Uterus (tissue), 4 donors: ENCODE data around the gene ALKBH6. TPM values are rescaled to one million over a fixed set of nuclear protein-coding genes. Genes with fewer than 3 reads are reported as not detected.
"Not testable (repeated sequence)": the region's sequence is repeated elsewhere in the genome, so short reads cannot be mapped to it uniquely, and the experiment has no call there.

Source experiments
- DNase-seq, 2 donors: peaks; one replicate each; pipeline ENCODE4 v3.0.0-alpha.2; 2019 to 2020
- H3K27ac ChIP-seq, 2 donors: fragments of 200-600 bp; sonication (generic); 1 replicate in 1 of 2; 2 replicates in 1 of 2; pipeline ENCODE4 v1.5.1; 2016 to 2018
- H3K27me3 ChIP-seq, 2 donors: fragments of 200-600 bp; sonication (generic); one replicate each; pipeline ENCODE4 v1.5.1; 2018 to 2019; ENCODE audit warnings: control low read depth in 1 of 2
- H3K36me3 ChIP-seq, 2 donors: fragments of 200-600 bp; sonication (generic); one replicate each; pipeline ENCODE4 v1.5.1; 2019; ENCODE audit warnings: control low read depth in 1 of 2
- H3K4me1 ChIP-seq, 2 donors: fragments of 200-600 bp; sonication (generic); one replicate each; pipeline ENCODE4 v1.5.1; 2018 to 2019; ENCODE audit warnings: control low read depth in 1 of 2
- H3K4me3 ChIP-seq, 2 donors: fragments of 200-600 bp; sonication (generic); 1 replicate in 1 of 2; 2 replicates in 1 of 2; pipeline ENCODE4 v1.5.1; 2018 to 2019; ENCODE audit warnings: mild to moderate bottlenecking in 1 of 2
- H3K9me3 ChIP-seq, 2 donors: fragments of 200-600 bp; sonication (generic); one replicate each; pipeline ENCODE4 v1.5.1; 2019; ENCODE audit warnings: control low read depth in 1 of 2
- CTCF ChIP-seq, 4 experiments: fragments of 200-600 bp in 2 of 4; fragments of 450-650 bp in 2 of 4; sonication (generic) in 2 of 4; IDR thresholded peaks; one replicate each; pipeline ENCODE4 v1.5.1; 2016 to 2019; ENCODE audit warnings: antibody characterized with exemption in 4 of 4, mild to moderate bottlenecking in 2 of 4, moderate library complexity in 1 of 4
- POLR2A ChIP-seq, 2 donors: fragments of 450-650 bp; IDR thresholded peaks; one replicate each; pipeline ENCODE4 v1.6.1; 2016; ENCODE audit warnings: antibody characterized with exemption in 2 of 2, mild to moderate bottlenecking in 1 of 2, moderate library complexity in 1 of 2
- intact Hi-C: fragments of 100-400 bp; cut with DNase I; formaldehyde crosslinking; loops from one replicate; pipeline ENCODE4 v1.15.1; 2023; ENCODE audit warnings: low total_unique reads
- total RNA-seq, 4 donors: library from RNA; depleted of rRNA in 3 of 4; stranded (reverse); fragments of >200 nt in 3 of 4; gene quantifications; one replicate each; pipeline versions ENCODE4 v1.1.0 to v1.2.4, GENCODE V29; 2014 to 2023
- donor health status: DM: yes; HTN: yes; CAD: no.

The ALKBH6 gene
- total RNA-seq, 4 donors from 2014 or later, result 10.0 to 18.5 (median 17.0) TPM

- intact Hi-C loops, result no loop called here
- no peaks in the 10 kb centered on the region for H3K36me3 ChIP-seq
- H3K9me3 ChIP-seq, result no peaks in the 10 kb centered on the region
- H3K4me1 ChIP-seq, result no peaks in the 10 kb centered on the region
- no peak for TF ChIP-seq POLR2A (IDR thresholded peaks at IDR 0.05)
- no peak for TF ChIP-seq CTCF (IDR thresholded peaks at IDR 0.05)
- peak; percentile 37 to 63 for DNase-seq
- H3K27me3 ChIP-seq, result no peaks in the 10 kb centered on the region
- peak overlapping the region; percentile 61 to 66 for H3K27ac ChIP-seq
- H3K4me3 ChIP-seq, result no peak overlapping the region
These were observed 27.8 kb upstream of the ALKBH6 start for GRCh38 chr19:36041831-36042230.

- not testable (repeated sequence) for H3K9me3 ChIP-seq
- H3K27ac ChIP-seq, result peak overlapping the region; percentile 61 to 66
These were observed 27.1 kb upstream of the ALKBH6 start for GRCh38 chr19:36041092-36041491.

GRCh38 chr19:36040495-36040894, 26.5 kb upstream of the ALKBH6 start:
- Histone ChIP-seq H3K4me1 (no peaks in the 10 kb centered on the region), H3K9me3 (no peaks in the 10 kb centered on the region), H3K27me3 (no peaks in the 10 kb centered on the region), H3K27ac (peak overlapping the region in 1 of 2 donors; percentile 61), H3K4me3 (no peak overlapping the region), H3K36me3 (no peaks in the 10 kb centered on the region)
- TF ChIP-seq CTCF (IDR thresholded peaks at IDR 0.05) (no peak), POLR2A (IDR thresholded peaks at IDR 0.05) (no peak)
- intact Hi-C loops, result no loop called here
- DNase-seq, result no peak

More at GRCh38 chr19:36041092-36041491, 27.1 kb upstream of the ALKBH6 start:
- H3K4me1 ChIP-seq, H3K36me3 ChIP-seq, intact Hi-C loops, H3K27me3 ChIP-seq, DNase-seq, H3K4me3 ChIP-seq: not testable (repeated sequence)

- no peaks in the 10 kb centered on the region for H3K9me3 ChIP-seq
- DNase-seq, result peak; percentile 81 to 87
- peak within 1 kb of the TSS; percentile 84 to 89 for H3K27ac ChIP-seq
- TF ChIP-seq POLR2A (IDR thresholded peaks at IDR 0.05) (peak in 1 of 2 donors; percentile 36), CTCF (IDR thresholded peaks at IDR 0.05) (peak in 3 of 4 experiments; percentile 9 to 22 (median 22))
- no peaks in the 10 kb centered on the region for H3K27me3 ChIP-seq
- H3K4me3 ChIP-seq, result peak within 1 kb of the TSS; percentile 68 to 85
- intact Hi-C loops, result no loop called here
- H3K36me3 ChIP-seq, result no peaks in the 10 kb centered on the region
- H3K4me1 ChIP-seq, result no peaks in the 10 kb centered on the region
These were observed 18.5 kb upstream of the ALKBH6 start, which contains the start of gene CLIP3 for GRCh38 chr19:36032251-36033104. Gene CLIP3, minus strand, starts transcription at chr19:36032873. Its CDS starts 516 bp downstream, at chr19:36032357.

GRCh38 chr19:36031308-36031707, 17.3 kb upstream of the ALKBH6 start:
- H3K4me3 ChIP-seq, result no peak overlapping the region
- peak overlapping the region in 1 of 2 donors; percentile 89 for H3K27ac ChIP-seq

More at GRCh38 chr19:36031308-36031707, 17.3 kb upstream of the ALKBH6 start:
- DNase-seq, result no peak
- no peaks in the 10 kb centered on the region for H3K9me3 ChIP-seq
- intact Hi-C loops, result no loop called here
- H3K36me3 ChIP-seq, result no peaks in the 10 kb centered on the region
- no peaks in the 10 kb centered on the region for H3K27me3 ChIP-seq
- TF ChIP-seq CTCF (IDR thresholded peaks at IDR 0.05) (no peak), POLR2A (IDR thresholded peaks at IDR 0.05) (no peak)
- H3K4me1 ChIP-seq, result no peaks in the 10 kb centered on the region
